Stimulated activated CD8-positive, alpha-beta memory T cell treated with anti-CD3 and anti-CD28 coated beads, Interleukin-7, amount 100 ng/mL, for 24 hours (primary cell): ENCODE measurements around the gene ERICH2.

Source experiments
- DNase-seq: peaks from one replicate; pipeline ENCODE4 v3.0.0-alpha.2; 2020; ENCODE audit warnings: low read depth

ERICH2 gene

DNA sequence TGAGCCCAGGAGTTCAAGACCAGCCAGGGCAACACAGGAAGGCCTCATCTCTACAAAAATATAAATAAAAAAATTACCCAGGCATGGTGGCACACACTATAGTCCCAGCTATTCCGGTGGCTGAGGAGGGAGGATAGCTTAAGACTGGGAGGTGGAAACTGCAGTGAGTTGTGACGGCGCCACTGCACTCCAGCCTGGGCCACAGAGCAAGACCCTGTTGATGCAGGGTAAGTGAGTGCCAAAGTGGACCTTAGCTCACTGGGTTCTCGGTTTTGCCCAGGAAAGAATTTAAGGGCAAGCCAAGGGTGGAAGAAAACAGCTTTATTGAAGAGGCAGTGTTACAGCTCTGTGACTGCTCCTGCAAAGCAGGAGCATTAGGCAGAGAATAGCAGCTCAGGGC is 6.9 kb upstream of the ERICH2 start:
- no peak for DNase-seq

DNA sequence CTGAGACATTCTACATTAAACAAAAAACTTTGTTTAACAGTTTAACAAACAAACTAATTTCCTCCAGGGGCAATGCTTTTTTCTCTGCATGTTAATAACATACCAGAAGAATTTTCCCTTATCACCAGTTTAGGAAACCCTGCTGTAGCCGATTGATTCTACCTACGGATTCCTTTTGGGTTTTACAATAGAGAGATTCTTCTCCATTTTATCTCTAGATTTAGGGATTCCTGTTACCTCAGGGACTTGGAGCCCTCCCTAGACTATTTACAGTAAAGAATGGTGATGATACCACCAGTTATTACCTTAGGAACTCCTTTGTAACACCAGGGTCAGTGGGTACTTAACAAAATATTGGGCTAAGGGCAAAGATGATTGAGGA is 5.3 kb upstream of the ERICH2 start:
- DNase-seq: no peak

GRCh38 chr2:170766693-170767092 is 3.5 kb upstream of the ERICH2 start:
- DNase-seq: no peak

DNA sequence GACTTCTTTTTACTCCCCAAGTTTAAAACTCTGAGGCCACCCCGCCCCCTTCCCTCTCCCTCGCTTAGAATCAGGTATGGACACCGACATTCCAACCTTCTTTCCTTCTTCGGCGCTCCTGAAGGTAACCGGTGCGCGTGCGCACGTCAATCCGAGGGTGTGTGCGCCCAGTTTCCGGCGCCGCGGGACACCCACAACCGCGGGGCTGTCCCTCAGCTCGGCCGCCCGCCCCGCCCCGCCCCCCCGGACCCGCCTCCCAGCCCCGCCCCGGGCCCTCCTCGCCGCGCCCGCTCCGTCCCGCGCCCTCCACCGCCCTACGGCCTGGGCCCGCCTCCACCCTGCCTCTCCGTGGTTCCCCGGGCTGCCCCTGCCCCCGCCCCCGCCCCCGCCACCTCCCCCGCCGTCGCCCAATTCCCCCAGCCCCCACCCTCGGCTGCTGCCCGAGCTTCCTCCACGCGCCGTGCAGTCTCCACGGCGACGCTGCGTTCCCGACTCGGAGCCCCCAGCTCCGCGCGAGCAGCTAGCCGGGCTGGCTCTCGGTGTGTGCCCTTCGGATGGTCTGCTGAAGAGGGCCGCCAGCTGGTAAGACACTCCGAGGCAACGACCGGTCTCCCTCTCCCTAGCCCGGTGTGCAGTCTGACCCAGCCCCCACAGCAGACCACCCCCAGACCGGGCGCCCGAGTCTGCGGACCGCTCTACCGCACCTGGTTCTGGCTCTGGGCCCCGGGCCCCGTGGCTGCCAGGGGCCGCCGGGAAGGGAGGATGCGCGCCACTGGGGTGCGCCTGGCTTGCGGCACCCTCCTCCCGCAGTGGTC is 635 bp downstream of the ERICH2 start:
- DNase-seq: peak; percentile 13

GRCh38 chr2:170771421-170771937 is 1.3 kb downstream of the ERICH2 start:
- no peak for DNase-seq

GRCh38 chr2:170772295-170772694 is 2.1 kb downstream of the ERICH2 start:
- DNase-seq: no peak

GRCh38 chr2:170774074-170774473 is 3.9 kb downstream of the ERICH2 start:
- DNase-seq: no peak

DNA sequence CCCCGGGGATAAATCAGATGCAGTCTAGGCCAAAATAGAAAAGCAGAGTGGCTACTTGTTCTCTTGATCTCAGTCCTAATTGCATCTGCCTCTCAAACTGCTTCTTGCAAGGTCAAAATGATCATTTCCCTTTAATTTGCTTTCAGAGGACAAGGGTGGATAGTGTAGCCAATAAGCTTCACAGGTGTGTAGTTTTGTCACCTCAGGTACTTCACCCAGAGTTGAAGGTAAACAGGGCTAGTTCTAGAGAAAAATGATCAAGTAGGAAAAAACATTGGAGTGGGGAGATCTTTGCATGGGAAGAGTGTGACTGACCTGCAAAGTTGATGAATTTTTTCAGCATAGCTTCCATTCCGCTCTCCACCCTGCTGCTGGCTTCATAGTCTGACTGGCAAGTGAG is 8.7 kb downstream of the ERICH2 start:
- no peak for DNase-seq

- no peak for DNase-seq
These were observed 9.1 kb downstream of the ERICH2 start for GRCh38 chr2:170779304-170779703.

DNA sequence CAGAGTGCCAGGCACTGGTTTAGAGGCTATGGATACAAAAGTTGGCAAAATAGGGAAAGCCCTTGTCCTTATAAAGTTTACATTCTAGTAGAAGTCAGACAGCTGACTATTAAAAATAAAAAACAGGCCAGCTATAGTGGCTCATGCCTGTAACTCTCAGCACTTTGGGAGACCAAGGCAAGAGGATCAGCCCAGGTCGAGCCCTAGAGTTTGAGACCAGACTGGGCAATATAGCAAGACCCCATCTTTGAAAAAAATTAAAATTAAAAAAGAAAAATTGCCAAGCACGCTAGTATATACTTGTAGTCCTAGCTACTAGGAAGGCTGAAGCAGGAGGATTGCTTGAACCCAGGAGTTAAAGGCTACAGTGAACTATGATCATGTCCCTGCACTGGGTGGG is 12.5 kb downstream of the ERICH2 start:
- no peak for DNase-seq

- no peak for DNase-seq
These were observed 13.4 kb downstream of the ERICH2 start for GRCh38 chr2:170783549-170783948.

DNA sequence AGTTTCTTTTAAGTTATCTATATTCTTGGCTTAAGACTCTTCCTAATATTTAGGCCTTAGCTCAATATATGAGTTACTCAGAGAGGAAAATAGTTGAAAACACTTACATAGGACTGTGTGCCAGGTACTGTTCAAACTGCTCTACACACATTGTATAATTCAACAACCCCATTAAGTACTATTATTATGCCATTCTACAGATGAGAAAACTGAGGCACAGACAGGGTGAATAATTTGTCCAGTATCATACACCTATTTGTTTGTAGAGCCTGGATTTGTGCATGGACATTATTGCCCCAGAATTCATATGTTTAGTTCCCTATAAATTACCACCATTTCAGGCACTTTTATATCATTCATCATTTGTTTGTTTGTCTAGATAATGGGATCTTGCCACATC is 28.8 kb downstream of the ERICH2 start:
- no peak for DNase-seq

GRCh38 chr2:170806548-170806947 is 36.4 kb downstream of the ERICH2 start:
- no peak for DNase-seq

DNA sequence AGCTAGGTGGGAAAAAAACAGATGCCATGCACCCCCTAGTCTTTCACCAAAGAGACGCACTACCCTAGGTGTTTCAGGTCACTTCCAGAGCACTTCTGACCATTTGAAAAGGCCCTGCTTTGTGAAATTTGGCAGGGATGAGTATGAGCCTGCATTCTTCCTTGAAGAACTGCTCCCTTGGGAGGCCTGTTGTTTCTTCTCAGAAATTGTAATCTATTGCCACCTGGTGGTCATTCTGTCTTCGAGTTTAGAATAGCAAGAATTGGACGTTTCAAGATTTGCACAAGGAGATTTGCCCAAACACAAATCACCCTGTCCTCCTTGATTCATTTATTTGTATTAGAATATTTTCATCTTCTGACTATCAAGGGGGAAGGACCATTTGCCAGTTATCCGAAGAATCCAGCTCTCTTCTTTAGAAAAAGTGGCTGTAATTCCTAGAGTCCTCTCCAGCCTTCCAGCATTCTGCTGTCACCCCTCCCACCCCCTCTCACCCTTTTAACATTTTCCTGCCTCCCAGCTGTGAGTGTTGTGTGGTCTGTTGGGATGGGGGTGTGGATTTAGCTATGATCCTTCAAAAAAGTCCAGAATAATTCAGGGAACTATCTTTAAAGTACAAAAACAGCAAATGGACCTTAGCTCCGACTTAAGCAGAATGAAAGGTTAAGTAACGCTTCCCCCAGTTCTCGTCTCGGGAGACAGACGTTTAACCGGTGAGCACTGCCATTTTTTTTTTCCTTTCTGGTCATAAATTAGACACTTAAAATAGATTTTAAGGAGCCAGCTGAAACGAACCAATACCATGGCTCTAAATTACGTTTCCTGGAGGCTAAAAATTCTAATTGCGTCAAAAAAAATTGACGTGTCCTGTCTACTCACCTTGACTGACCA is 42.8 kb downstream of the ERICH2 start:
- DNase-seq: no peak

GRCh38 chr2:170813611-170814532 is 43.7 kb downstream of the ERICH2 start:
- DNase-seq: no peak

GRCh38 chr2:170814533-170815230 is 44.5 kb downstream of the ERICH2 start:
- no peak for DNase-seq

DNA sequence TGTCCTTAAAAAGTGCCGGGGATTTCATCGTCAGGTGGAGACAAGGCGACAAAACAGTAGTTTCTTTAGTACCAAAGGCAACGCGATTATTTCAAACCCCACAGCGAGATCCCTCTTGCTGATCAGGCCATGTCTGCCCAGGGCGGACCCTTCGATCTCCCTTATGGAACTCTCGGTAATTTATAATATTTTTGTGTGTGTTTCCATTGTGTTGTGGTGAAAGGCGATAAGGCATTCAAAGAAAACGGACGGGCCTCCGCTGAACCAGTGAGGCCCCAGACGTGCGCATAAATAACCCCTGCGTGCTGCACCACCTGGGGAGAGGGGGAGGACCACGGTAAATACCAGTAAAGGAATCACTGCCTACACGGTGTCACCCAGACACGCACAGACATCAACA is 45.1 kb downstream of the ERICH2 start:
- DNase-seq: no peak

GRCh38 chr2:170815746-170816503 is 45.7 kb downstream of the ERICH2 start:
- DNase-seq: peak; percentile 40

DNA sequence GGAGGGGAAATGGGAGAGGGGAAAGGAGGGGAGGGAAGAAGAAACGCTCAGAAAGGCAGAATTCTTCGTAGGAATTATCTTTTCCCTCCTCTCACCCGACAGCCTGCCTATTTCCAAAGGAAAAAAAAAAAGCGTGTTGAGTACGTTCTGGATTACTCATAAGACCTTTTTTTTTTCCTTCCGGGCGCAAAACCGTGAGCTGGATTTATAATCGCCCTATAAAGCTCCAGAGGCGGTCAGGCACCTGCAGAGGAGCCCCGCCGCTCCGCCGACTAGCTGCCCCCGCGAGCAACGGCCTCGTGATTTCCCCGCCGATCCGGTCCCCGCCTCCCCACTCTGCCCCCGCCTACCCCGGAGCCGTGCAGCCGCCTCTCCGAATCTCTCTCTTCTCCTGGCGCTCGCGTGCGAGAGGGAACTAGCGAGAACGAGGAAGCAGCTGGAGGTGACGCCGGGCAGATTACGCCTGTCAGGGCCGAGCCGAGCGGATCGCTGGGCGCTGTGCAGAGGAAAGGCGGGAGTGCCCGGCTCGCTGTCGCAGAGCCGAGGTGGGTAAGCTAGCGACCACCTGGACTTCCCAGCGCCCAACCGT is 46.4 kb downstream of the ERICH2 start, which contains the start of gene GAD1:
Gene GAD1, plus strand, starts transcription at position 384 of the 589 bp plus-strand sequence. CDS start 1,705 bp downstream, outside the sequence.
- DNase-seq: peak; percentile 40
